COR-L47 (cell line): ENCODE results near the gene ROR2.

Source experiments
- DNase-seq: peaks from one replicate; lab custom pipeline; 2025; lab: John Stamatoyannopoulos, UW

ROR2 gene

DNA sequence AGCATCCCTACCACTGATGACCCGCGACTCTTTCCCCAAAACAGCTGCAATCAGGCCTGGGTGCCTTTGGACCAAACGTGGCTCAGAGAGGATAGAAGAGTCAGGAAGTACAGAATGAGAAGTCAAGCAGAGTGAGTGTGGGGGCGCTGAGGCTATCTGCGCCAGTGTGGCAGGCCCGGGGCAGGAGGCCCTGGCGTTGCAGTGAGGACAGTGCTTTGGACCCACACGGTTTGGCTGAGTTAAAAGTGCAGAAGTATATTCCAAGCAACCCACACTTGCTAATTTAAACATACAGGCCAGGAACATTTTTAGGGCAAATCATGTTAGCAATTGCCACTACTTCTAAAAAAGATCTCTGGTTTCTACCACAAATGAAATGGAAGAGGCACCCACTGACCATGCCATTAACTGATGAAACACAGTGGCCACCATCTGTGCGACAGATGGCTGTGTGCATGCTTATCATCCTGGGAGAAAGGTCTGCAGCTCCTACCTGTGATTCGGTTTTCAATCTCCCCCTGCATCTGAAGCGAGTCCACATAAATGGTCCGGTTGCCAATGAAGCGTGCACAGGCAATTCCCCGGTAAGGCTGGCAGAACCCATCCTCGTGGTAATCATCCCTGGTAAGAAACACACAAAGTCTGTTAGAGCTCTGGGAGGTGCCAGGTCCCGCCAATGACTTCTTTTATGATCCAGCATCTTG, 213.0 kb downstream of the ROR2 start:
- DNase-seq, result no peak

DNA sequence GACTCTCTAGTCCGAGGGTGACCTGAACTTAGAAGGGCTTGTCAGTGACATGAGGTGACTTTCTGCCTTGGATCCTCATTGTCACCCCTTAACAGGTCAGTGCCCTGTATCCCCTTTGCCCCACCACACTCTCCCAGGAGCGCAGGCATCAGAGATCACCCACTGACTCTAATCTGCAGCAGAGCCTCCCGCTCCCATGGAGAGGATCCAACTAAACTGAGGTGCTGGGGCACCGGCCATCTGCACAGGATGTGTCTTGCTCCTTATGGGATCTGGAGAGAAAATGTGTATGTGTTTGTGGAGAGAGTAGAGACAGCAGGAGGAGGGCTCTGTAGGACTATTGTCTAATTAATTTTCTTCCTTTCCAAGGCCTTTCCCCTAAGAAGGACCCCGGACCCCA, 213.7 kb downstream of the ROR2 start:
- DNase-seq, result no peak

DNA sequence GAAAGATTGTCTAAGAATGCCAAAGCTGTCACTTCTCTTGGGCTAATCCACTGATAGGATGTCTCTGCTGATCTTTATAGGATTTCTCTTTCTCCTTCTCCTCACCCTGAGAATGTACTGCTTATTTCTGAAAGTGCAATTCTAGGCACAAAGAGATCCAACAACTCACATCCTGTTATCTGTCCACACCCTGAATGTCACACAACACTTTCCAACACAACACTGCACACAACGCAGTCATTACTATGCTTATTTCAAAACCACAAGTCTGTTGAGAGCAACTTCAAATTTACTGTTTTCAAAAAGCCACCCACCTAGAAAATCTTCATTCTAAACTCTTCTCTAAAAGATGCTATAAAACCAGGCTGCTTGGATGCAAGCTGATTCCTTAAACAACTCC, 215.0 kb downstream of the ROR2 start:
- no peak for DNase-seq

DNA sequence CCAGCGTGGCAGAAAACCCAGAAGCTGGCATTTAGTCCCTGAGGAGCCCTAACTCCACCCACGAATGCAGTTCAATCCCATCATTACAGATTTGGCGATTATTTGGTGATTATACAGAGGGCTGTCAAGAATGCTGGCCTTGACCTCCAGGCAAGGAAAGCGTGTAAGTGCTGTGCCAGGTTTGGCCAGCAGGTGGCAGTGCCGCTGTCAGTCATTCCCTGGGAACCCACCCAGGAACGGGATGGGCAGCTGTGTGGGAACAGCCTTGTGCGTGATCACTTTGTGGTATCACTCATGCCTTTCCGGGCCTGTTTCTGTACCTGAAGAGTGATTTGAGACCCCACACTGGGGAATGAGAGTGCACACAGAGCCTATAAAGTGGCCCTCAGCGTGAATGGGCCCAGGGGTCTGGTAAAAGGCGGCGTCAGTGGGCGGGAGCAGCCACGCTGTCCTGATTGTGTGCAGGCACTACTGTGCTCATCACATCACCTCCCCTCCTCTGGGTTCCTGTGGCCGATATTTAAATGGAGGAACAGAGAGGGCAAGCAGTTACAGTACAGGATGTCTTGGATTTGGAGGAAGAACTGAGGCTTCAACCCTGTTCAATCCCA, 215.6 kb downstream of the ROR2 start:
- DNase-seq, result peak; percentile 40

DNA sequence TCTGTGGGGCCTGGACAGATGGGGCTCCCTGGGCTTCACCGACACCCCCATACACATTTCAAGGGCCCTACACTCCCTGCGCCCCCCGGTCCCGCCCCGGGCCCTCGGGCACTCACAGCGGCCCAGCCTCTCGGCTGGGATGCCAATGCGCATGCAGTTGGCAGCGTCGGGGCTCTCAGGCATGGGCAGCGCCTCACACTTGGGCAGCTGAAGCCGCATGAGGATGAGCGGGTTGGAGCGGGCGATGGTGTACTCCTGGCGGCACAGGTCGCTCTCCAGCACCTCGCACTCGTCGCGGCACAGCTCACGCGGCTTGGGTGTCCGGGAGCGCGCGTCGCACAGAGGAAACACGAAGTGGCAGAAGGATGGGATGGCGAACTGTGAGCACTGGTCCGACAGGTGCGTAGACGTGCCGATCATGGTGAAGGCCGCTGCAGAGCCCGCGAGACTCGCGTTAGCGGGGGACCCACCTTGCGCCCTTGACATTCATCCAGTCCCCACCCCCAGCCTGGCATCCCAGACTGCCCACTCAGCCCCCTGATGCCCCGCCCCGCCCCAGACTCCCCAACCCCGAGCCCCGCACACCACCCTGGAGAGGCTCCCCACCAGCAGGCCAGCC, 216.9 kb downstream of the ROR2 start:
- DNase-seq, result no peak

DNA sequence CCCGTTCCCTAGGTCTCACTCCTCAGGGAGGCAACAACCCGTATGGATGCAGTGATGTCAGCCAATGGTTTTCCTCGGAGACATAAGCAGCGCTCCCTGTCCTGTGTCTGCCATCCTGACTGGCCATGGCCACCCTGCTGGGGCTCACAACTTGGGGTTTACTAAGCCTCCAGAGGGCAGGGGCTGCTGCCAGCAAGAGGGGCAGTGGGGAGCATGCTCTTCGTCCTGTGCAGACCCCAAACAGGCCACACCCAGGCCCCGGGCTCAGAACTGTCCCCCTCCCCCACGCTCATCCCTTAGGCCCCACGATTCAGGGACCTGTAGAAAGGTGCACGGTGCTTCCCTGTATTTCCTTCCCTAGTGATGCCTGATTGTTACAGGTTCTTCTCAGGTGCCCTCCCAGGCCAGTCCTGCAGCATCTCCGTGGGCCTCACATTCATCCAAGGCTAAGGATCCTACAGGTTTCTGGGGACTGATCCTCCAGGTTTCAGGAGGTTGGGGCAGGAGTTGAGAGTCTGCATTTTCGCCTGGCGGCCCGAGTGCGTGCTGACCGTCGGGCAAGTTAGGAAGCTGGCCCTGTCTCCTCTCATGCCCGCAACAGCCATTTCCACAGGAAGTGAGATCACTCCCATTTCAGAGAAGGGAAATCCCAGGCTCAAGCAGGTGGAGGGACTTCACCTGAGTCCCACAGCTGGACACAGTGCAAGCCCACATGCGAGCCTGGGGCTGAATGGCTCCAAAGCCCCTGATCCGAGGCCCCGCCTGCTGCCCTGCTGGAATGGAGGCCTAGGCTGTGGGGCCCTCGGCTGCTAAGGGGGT, 217.6 kb downstream of the ROR2 start:
- no peak for DNase-seq

DNA sequence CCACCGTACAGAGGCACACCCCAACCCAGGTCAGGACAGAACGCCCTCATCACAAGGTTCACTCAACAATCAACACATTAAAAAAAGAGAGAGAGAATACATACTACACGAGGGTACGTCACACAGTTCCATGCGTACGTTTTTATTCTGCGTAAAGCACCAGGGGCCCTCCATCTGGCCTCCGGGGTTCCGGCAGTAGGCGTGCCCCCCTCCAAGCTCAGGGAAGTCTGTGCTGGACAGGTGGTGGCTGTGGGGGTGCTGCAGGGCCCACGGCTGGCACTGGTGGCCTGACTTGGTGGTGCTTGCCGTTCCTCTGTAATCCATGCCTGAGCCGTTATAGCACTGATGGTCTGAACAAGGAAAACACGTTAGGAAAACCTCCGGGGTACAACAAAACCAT, 219.2 kb downstream of the ROR2 start:
- no peak for DNase-seq

DNA sequence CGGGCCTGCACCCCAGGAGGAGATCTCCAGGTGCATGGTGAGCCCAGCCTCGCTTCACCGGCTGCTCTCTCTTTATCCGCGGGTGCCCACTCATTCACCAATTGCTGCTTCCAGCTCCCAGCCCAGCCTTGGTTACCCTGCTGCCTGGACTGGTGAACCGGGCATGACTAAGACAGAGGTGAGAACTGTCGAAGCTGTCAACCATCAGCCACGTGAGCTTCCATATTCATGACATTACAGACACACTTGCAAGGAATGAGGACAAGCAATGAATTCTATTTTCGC, 220.5 kb downstream of the ROR2 start:
- no peak for DNase-seq

DNA sequence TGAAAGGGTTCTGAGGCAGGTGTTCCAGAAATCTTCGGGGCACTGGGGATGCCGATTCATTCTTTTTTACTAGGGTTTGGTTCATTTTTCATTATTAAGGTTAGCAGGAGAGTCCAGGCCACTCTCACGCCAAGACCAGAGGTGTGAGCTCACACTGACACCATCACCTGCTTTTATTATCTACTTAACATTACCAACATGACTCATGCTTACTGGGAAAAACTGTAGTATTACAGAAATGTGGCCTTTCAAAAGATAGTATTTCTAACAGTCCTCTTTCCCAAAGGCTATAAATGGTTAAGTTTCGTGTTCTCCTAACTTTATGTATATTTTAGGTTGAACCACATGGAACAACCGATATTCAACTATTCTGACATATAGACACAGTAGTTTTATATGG, 222.1 kb downstream of the ROR2 start:
- DNase-seq, result no peak

DNA sequence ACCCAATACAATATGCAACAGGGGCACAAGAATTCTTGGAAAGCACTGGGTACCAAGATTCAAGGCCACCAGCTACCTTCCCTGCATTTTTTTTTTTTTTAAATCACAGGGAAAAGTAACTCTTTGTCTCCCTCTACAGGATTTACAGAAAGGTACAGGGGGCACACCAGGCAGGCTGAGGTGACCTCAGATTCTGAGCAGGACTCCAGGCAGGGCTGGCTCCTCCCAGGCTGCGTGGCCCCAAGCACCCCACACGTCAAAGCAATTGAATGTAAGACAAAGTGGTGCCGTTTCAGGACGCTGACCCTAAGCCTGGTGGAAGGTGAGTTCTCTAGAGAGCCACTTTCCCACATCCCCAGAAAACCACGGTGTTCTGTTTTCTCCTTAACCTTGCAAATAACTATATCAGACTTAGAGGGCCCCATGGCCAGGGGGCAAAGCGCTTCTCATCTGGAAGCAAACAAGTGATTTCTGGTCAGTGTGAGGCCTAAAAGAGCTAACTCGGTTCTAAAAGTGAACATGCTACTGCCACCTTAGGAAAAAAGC, 222.6 kb downstream of the ROR2 start:
- peak; percentile 25 for DNase-seq

DNA sequence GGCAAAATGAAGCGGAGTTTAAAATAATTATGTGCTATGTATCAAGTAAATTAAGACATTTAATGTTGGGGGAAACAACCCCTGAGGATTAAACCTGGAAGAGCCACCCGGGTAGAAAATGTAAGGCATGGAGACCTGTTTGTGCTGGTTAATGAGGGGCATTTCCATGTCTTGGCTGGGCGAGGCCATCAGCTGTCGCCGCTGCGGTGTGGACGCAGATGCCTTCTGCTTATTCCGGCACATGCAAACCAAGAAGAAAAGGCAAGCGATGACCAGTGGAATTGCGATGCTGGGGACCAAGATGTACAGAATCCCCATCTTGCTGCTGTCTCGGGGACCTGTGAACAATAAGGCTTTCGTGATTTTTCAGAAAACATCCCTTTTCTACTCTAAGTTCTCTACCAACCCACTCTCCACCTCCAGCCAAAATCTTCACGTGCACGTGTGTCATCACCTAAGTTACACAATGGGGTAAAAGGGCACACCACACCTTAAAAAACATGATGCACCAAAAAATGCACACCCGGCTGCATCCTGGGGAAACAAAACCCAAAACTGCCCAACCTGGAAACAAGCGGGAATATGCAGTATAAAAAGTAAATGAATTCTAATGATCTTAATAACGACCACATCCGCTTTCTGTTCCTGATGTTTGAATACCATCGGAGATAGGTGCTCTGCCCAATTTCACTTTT, 223.5 kb downstream of the ROR2 start:
- no peak for DNase-seq

DNA sequence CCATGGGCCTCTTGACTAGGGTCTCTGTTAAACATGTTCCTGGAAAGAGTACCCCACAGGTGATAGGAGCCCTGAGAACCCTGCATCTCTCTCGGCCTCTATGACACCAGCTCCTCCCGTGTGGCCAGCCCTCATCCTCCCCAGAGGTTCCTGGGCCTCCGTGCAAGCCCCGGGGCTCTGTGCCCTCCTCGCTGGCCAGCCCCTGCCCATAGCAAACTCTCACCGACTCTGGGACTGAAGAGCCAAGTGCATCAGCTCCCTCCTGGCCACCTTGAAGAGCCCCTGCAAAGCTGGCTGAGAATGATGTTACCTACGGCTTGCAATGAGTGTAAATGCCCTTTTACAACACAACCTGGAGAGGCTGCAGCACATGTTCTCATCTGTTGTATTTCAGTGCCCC, 224.4 kb downstream of the ROR2 start:
- DNase-seq, result no peak

DNA sequence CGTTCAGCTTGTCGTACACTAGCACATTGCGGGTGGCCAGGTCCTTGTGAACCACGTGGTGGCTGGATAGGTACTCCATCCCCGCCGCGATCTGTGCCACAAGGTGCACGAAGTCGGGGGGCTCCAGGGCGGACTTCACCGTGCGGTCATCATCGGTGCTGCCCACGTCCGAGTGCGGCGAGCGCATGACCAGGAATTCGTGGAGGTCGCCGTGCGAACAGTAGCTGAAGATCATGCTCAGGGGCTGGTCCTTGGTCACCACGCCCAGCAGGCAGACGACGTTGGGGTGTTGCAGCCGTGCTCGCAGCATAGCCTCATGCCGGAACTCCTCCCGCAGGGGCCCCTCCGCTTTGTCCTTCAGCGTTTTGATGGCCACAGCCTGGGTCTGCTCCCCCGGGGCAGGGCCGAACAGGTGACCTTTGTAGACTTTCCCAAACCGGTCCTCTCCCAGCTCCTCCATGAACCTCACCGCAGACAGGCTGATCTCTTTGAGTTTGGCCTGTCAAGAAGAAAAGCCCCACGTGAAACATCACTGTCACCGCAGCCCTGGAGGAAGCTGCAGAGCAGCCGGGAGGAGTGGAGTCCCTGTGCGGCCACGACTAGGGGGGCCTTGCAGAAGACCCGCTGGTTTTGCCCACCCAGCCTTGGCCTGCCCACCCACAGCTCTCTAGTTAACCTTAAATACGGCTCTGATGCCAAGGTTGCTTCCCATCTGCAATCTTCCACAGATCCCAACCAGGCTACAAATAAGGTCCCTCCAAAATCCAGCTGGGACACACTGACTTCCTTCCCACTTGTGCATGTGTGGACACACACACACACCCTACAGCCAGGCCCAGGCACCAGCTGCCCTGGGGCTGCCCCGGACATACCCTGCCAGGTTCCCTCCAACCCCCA, 225.2 kb downstream of the ROR2 start:
- no peak for DNase-seq

DNA sequence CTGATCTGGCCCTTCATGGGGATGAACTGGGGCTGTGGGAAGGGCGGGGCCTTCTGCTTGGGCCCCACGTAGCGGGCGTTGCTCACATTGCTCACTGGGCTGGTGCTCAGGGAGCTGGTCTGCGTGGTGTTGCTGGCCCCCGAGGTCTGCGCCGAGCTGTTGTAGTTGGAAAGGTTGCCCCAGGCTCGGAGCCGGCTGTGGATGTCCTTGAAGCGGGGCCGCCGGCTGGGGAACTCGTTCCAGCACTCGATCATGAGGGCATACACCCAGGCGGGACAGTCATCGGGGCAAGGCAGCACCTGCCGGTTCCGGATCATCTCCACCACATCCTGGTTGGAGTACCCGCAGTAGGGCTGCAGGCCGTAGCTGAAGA, 226.0 kb downstream of the ROR2 start:
- no peak for DNase-seq

DNA sequence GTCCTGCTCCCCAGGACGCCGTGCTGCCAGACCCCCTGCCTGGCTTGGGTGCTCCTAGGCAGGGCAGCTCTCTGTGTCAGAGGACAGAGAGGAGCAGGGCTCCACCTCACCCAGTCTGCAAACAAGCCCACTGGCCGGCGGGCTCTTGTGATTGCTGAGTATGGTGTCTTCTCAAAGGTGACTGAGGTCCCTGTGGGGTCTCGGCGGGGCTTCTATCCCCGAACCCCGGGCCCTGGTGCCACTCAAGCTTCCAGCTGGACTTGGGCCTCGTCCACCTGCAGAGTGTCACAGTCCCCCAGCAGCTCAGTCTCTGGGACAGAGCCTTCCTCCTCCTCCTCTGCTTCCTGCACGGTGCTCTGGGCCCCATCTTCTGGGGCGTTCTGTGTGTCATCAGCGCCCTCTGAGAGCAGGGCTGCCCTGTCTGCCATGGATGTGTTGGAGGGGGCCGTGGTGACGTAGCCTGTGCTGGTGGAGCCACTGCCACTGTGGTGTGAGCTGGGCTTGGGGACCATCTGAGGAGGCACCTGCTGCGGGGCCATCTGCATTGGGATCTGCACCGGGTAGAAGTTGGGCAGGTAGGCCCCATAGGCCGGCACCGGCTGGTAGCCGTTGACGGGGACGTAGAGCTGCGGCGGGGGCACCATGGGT, 226.5 kb downstream of the ROR2 start:
- no peak for DNase-seq

DNA sequence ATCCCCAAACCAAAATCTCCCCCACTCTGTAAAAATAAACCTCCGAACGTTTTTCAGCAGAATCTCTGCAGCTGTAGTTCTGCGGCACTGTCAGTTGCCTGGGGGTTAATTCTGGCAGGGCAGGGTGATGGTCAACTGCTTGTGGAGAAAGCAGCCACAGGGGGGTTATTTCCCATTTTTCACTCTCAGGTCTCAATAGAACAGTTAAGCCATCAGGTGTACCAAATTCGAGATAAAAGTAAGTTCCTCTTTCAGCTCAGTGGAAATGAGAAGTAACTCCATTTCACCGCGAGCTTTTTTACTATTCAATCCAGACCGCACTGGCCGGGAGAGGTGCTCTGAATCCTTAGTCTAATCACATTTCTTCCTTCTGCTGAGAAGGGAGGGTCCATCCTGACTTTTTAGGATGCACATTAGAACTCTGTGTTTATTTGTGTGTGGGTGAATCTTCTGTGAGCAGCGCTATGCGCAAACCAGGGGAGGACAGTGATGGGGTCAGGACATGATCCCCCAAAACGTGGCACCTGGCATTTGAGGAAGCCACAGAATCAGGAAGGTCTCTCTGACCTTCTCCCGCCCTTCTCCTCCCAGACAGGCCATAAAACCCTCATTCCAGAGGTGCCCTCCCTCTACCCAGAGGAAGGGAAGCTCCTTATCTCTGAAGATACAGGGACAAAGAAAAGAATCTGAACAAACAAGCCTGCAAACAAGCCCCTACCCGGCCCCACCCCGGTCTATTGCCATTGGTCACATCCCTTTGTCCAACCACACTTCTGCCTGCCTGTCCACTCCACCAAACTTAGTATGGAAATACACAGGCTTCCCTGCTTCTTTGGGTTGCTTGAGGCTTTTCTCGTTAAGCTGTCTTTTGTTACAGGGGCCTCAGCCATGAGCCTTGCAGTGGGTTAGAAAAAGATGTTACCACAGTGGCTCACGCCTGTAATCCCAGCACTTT, 229.0 kb downstream of the ROR2 start:
- no peak for DNase-seq

DNA sequence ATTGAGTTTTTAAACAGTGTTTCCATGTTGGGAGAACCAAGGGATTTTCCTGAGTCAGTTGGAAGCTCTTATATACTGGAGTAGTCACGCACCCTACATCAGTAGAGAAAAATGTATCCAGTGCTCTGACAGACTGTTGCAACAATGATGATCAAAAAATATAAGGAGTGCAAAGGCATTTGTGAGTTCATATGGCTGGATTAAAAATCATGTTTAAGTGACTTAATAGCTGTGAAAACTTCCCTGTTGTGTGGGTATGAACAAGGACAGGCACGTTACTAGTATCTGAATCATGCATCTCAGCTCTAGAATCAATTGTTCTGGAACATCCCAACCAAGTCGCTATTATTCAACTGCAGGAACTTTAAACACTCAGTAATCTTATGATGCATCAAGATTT, 229.7 kb downstream of the ROR2 start:
- DNase-seq, result no peak

DNA sequence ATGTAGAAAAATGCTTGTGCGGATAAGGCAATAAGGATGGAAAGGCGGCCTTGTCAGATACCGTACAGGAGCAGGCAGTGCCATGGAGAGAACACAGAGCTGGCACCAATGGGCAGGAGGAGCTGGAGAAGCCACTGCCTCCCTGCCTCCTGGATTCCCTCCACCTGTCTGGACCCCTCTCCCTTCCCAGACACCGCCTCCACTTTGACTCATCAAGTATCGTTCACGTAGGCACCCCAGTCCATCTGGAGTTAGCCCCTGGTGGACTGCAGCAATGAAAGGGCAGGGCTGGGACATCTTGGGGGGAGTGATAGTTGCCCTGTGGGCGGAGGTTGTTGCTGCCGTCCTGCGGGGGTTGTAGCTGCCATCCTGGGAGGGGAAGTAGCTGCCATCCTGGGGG, 232.0 kb downstream of the ROR2 start:
- DNase-seq, result no peak

DNA sequence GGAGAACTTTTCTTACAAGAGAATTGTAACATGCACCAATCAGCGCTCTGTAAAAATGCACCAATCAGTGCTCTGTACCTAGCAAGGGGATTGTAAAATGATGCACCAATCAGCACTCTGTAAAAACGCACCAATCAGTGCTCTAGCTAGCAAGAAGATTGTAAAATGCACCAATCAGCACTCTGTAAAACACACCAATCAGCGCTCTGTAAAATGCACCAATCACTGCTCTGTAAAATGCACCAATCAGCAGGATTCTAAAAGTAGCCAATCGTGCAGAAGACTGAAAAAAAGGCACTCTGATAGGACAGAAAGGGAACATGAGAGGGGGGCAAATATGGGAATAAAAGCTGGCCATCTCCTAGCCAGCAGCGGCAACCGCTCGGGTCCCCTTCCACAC, 233.2 kb downstream of the ROR2 start:
- DNase-seq, result no peak

DNA sequence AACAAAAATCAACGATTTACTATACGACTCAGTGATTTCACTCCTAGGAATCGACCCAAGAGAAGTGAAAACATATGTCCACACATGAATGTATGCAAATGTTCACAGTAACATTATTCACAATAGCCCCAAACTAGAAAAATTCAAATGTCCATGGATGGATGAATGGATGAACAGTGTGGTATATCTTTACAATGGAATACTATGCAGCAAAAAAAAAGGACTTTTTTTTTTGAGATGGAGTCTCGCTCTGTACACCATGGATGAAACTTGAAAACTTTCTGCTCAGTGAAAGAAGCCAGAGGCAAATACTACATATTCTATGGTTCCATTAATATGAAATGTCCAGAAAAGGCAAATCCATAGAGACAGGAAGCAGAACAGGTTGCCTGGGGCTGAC, 233.8 kb downstream of the ROR2 start:
- no peak for DNase-seq
